ENCODE measurements around the gene RPL37. TPM values are rescaled to one million over a fixed set of nuclear protein-coding genes. Genes with fewer than 3 reads are reported as not detected.

The RPL37 gene
- total RNA-seq (2021; ENCODE audit: unreplicated experiment) (1,279 TPM), Bru-seq, nascent RNA (percentile 99 among the genes with signal in this experiment), BruChase-seq, experiment 1, labeled RNA remaining after a 6-hour chase (percentile 98 among the genes with signal in this experiment), BruChase-seq, experiment 2, labeled RNA remaining after a 2-hour chase (percentile 99 among the genes with signal in this experiment)
- 5,000 and 5,239 TPM in 2 replicates for polyA plus RNA-seq (2012)
- long read RNA-seq, full-length matches to known transcripts, result 160 of 1,699 reads
- long read RNA-seq, partial matches to known transcripts, result 1,478 of 1,699 reads
- long read RNA-seq, other reads (novel, unspliced or antisense), result 61 of 1,699 reads

DNA sequence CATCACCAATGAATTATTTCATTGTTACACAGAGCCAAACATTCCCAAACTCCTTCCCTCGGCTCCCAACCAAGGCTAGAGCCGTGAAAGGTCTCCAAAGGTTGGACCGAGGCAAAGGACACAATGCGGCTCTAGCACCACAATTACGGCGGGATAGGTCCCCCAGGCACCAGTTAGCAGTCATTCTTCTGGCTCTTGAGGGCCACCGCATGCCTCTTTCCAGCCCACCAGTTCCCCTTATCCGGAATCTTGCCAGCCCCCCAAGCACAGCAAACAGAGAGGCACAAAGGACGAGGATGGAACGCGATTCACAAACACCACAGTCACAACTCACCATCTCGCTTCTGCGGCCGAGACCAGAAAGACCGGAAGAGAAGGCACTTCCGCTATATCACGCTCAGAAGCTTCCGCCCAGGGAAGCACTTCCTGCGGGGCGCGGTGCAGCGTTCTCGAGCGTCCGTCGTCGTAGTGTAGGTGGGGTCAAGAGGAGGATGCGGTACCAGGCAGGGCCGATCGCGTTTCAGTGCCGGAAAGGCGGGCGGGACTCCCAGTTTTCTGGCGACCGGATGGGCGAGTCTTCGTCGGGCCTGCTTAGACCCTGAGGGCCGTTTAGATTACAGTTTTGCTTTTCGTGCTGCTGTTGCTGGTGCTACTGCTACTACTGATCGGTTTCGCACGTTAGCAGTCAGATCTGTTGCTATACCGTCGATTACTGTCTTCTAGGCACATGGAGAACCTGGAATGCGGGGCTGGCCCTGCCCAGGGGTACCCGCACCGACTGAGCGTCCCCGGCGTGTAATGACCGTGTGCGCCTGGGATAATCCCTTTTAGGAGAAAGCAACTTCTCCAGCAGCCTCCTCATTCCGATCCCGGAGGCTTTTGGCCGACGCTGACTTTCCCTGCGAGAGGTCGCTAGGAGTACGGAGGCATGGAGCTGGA, at the start of gene RPL37:
Gene RPL37 (minus strand): TSS at position 374 of the 939 bp plus-strand sequence. CDS start 37 bp downstream, at position 337.
- H3K4me3 ChIP-seq (replicated peaks in 1 of 2; ENCODE audit: low read depth in 1 of 2, low read length in 2 of 2), result peak within 1 kb of the TSS; percentile 86 to 100
- H3K9me2 ChIP-seq (ENCODE audit: insufficient read depth), result no peaks in the 10 kb centered on the region
- CTCF ChIA-PET, result no interaction called here
- POLR2A ChIA-PET, result interaction anchor here (0.7 to 1.7 kb wide), 4 partner anchors 8 to 68 kb away, joined by 3 to 6 read pairs (median 4); partner anchors contain the start of gene PRKAA1
- no peaks in the 10 kb centered on the region for H3K27me3 ChIP-seq (ENCODE audit: insufficient read depth, low read length)
- H3K9me3 ChIP-seq (ENCODE audit: control insufficient read depth in 1 of 2, insufficient read depth in 1 of 2, low read depth in 1 of 2, low read length in 2 of 2), result no peaks in the 10 kb centered on the region
- peak within 1 kb of the TSS; percentile 97 for H3K9ac ChIP-seq (ENCODE audit: low read length)
- H3K36me3 ChIP-seq (ENCODE audit: control insufficient read depth in 1 of 2, insufficient read depth in 2 of 2, low read length in 2 of 2), result peaks cover 37 to 46% of the 10 kb centered on the region in 2 experiments
- H3K27ac ChIP-seq (ENCODE audit: low read depth, low read length), result peak within 1 kb of the TSS; percentile 94
- RAD21 ChIA-PET (ENCODE audit: low non-redundant PET in 1 of 2, low total read pairs in 2 of 2, uncharacterized antibody in 2 of 2, unreplicated experiment in 2 of 2), result no interaction called here
- peak within 1 kb of the TSS; percentile 68 for H3K4me2 ChIP-seq (ENCODE audit: low read length)
- DNase-seq (ENCODE audit: low read depth, low spot score) (peak; percentile 93), ATAC-seq (peak; percentile 93)
- intact Hi-C loops (cut with micrococcal nuclease), result no loop called here
- peaks cover 36% of the 10 kb centered on the region; the same call in 1 of the 2 replicates for H4K20me1 ChIP-seq (ENCODE audit: insufficient read depth)
- BruUV-seq (replicated peaks), result TSS peak; percentile 98
- peaks cover 53% of the 10 kb centered on the region for H3K79me2 ChIP-seq (ENCODE audit: insufficient read depth, low read length)
- H2AFZ ChIP-seq (ENCODE audit: low read depth, low read length, poor library complexity, severe bottlenecking), result no peak within 1 kb of the TSS
- peaks cover 7 to 21% of the 10 kb centered on the region in 2 experiments; a peak in 3 of 4 replicates for H3K4me1 ChIP-seq (ENCODE audit: control insufficient read depth in 1 of 2, insufficient read depth in 2 of 2, low read length in 2 of 2)
- peak; percentile 57 for TF ChIP-seq JUND (IDR thresholded peaks at IDR 0.05)
- TF ChIP-seq, protein P1, sequence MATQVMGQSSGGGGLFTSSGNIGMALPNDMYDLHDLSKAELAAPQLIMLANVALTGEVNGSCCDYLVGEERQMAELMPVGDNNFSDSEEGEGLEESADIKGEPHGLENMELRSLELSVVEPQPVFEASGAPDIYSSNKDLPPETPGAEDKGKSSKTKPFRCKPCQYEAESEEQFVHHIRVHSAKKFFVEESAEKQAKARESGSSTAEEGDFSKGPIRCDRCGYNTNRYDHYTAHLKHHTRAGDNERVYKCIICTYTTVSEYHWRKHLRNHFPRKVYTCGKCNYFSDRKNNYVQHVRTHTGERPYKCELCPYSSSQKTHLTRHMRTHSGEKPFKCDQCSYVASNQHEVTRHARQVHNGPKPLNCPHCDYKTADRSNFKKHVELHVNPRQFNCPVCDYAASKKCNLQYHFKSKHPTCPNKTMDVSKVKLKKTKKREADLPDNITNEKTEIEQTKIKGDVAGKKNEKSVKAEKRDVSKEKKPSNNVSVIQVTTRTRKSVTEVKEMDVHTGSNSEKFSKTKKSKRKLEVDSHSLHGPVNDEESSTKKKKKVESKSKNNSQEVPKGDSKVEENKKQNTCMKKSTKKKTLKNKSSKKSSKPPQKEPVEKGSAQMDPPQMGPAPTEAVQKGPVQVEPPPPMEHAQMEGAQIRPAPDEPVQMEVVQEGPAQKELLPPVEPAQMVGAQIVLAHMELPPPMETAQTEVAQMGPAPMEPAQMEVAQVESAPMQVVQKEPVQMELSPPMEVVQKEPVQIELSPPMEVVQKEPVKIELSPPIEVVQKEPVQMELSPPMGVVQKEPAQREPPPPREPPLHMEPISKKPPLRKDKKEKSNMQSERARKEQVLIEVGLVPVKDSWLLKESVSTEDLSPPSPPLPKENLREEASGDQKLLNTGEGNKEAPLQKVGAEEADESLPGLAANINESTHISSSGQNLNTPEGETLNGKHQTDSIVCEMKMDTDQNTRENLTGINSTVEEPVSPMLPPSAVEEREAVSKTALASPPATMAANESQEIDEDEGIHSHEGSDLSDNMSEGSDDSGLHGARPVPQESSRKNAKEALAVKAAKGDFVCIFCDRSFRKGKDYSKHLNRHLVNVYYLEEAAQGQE (IDR thresholded peaks at IDR 0.05; ENCODE audit: low read depth), result no peak
- TF ChIP-seq EZH2 (IDR thresholded peaks at IDR 0.05), result no peak
- TF ChIP-seq, protein P2, sequence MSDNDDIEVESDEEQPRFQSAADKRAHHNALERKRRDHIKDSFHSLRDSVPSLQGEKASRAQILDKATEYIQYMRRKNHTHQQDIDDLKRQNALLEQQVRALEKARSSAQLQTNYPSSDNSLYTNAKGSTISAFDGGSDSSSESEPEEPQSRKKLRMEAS (IDR thresholded peaks at IDR 0.05), result peak; percentile 93
- TF ChIP-seq, protein P3, sequence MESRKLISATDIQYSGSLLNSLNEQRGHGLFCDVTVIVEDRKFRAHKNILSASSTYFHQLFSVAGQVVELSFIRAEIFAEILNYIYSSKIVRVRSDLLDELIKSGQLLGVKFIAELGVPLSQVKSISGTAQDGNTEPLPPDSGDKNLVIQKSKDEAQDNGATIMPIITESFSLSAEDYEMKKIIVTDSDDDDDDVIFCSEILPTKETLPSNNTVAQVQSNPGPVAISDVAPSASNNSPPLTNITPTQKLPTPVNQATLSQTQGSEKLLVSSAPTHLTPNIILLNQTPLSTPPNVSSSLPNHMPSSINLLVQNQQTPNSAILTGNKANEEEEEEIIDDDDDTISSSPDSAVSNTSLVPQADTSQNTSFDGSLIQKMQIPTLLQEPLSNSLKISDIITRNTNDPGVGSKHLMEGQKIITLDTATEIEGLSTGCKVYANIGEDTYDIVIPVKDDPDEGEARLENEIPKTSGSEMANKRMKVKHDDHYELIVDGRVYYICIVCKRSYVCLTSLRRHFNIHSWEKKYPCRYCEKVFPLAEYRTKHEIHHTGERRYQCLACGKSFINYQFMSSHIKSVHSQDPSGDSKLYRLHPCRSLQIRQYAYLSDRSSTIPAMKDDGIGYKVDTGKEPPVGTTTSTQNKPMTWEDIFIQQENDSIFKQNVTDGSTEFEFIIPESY (IDR thresholded peaks at IDR 0.05; ENCODE audit: extremely low read depth, insufficient replicate concordance, low read length), result peak; percentile 71
- TF ChIP-seq SRF (IDR thresholded peaks at IDR 0.05; ENCODE audit: low read depth), result peak; percentile 84
- no peak for TF ChIP-seq FOSL1 (IDR thresholded peaks at IDR 0.05; ENCODE audit: low read depth)
- TF ChIP-seq, protein P4, sequence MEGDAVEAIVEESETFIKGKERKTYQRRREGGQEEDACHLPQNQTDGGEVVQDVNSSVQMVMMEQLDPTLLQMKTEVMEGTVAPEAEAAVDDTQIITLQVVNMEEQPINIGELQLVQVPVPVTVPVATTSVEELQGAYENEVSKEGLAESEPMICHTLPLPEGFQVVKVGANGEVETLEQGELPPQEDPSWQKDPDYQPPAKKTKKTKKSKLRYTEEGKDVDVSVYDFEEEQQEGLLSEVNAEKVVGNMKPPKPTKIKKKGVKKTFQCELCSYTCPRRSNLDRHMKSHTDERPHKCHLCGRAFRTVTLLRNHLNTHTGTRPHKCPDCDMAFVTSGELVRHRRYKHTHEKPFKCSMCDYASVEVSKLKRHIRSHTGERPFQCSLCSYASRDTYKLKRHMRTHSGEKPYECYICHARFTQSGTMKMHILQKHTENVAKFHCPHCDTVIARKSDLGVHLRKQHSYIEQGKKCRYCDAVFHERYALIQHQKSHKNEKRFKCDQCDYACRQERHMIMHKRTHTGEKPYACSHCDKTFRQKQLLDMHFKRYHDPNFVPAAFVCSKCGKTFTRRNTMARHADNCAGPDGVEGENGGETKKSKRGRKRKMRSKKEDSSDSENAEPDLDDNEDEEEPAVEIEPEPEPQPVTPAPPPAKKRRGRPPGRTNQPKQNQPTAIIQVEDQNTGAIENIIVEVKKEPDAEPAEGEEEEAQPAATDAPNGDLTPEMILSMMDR (IDR thresholded peaks at IDR 0.05 in 2 of 3, conservative IDR thresholded peaks at IDR 0.05 in 1 of 3; ENCODE audit: borderline replicate concordance in 1 of 3, insufficient read depth in 1 of 3, low read depth in 2 of 3, low read length in 2 of 3), result no peak
- peak; percentile 94 for TF ChIP-seq TCF7L2 (IDR thresholded peaks at IDR 0.05; ENCODE audit: borderline replicate concordance, extremely low read depth, insufficient read depth, insufficient read length)
- TF ChIP-seq ZNF274 (IDR thresholded peaks at IDR 0.05; ENCODE audit: low read depth, low read length), result no peak
- TF ChIP-seq RAD21 (IDR thresholded peaks at IDR 0.05; ENCODE audit: low read depth), result no peak
- TF ChIP-seq, protein P5, sequence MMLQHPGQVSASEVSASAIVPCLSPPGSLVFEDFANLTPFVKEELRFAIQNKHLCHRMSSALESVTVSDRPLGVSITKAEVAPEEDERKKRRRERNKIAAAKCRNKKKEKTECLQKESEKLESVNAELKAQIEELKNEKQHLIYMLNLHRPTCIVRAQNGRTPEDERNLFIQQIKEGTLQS (IDR thresholded peaks at IDR 0.05), result no peak
- TF ChIP-seq EZH2phosphoT487 (IDR thresholded peaks at IDR 0.05; ENCODE audit: borderline replicate concordance), result no peak
- peak; percentile 99 for TF ChIP-seq CBX3 (IDR thresholded peaks at IDR 0.05; ENCODE audit: low read depth)
- peak; percentile 97 for TF ChIP-seq SIN3A (IDR thresholded peaks at IDR 0.05; ENCODE audit: low read depth)
- peak; percentile 86 for TF ChIP-seq SP1 (IDR thresholded peaks at IDR 0.05; ENCODE audit: low read depth)
